NCI-H446 treated with DMSO at 0.1 percent for 48 hours (cell line): ENCODE data around the gene CYSRT1.
A peak's percentile ranks its signal among the peaks of the same experiment; 100 is the strongest.
"Not testable (repeated sequence)": the region's sequence is repeated elsewhere in the genome, so short reads cannot be mapped to it uniquely, and the experiment has no call there.

Source experiments
- DNase-seq: peaks from one replicate; lab custom pipeline; 2025; lab: John Stamatoyannopoulos, UW

Gene CYSRT1

DNA sequence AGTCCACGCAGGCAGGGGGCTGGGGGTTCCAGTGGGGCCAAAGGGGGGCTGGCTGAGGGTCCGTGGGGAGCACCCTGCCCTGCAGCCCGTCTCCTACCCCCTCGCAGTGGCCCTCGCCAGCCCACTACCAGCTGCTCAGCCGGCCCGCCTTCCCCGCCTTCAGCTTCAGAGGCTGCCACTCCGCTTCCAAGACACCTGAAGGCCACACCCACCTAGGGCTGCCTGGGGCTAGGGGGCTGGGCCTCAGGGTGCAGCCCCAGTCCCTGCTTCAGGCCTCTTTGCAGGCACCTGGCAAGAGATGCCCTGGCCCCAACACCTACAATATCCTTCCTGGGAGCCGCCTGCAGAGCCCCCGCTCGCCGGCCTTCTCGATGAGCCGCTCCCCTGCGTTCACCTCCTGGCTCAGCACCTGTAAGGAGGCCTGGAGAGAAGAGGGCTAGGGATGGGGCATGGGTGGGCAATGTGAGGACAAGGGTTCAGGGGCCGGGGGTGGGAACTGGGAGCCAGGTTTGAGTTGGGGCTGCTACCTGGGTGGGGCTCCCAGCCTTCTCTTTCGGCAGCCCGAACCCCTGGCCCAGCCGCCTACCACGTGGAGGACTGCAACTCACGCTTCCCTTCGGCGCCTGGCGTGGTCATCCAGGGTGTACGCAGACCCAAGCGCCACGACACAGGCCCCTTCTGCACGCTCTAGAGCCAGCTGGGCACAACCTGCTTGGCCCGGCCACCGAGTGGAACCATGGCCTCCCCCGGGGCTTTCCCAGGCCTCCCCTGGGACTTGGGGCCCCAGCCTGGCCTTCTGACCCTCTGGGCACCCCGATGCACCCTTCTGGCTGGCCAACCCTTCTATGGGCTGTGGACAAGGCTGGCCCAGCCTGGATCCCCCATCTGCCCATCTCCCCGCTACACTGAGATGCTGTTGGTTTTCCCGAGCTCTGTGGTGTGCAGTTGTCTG lies 27.9 kb downstream of the CYSRT1 start:
- no peak for DNase-seq

DNA sequence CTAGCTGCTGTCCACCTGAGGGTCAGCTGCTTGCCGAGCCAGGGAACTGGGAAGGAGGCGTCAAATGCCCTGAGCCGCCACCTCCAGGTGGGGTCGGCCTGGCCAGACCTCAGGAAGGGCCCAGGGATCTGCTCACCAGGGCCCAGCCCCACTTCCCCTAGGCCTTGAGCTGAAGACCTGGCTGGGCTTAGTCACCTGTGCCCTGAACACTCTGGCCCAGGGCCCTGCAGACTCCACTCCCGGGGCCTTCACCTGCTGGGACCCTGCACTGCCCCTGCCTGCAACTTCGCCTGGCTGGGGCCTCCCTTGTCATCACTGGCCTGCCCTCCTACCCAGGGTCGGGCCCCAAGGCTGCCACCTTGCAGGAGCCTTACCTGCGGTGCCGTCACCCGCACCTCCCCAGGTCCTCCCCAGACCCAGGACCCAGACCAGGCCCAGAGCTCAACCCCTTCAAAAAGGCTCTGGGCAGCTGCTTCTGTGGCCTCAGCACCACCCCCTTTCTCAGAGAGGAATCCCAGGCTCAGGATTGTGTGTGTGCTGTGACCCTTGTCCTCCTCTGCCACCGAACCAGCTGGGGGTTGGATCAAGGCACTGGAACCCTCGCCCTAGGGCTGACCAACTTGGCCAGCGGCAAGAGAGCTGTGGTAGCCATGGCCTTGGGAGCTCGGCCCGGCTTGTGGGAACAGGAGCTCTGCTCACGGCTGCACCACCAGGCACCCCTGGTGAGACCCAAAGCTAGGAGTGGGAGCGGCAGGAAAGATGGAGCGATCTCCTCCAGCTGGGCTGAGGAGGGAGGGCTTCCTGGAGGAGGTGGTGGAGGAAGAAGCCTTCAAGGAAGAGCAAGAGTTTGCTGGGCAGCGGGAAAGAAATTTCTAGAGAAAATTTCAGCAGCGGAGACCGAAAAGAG lies 29.0 kb downstream of the CYSRT1 start:
- no peak for DNase-seq

DNA sequence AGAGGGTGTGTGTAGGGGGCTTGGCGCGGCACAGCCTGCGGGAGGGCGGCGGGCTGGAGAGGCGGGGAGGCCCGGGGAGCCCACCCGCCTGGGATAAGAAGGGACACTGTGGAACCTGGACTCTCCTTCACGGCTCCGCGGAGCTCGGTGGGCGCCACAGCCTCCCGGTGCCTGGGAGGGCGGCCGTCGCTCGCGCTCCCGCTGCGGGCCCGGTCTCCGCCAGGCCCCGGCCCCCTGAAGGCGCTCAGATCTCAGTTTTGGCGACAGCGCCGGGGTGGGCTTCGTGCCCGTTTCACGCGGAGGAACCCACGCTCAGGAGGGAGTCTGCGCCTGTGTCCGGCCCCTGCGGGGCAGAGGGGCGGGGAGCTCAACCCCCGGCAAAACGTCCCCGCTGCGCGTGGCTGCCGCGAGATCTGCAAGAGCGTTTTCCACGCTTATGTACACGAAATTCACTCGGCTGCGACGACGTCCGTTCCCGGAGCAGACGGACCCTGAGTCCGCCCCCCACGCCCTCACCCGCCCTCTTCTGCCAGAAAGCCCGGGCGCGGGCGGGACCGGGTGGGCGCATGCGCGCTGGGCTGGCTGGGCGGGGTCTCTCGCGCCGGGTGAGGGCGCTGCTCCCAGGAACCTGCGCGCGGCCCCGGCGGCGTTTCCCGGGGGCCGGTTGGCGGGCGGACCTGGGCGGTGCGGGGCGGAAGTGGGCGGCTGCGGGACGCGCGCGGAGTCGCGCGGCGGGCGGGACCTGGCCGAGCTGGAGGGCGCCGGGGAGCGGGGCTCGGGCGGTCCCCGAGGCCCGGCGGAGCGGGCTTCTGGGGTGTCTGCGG lies 29.9 kb downstream of the CYSRT1 start, which contains the start of gene NELFB:
NELFB (plus strand) TSS at position 704 of the 824 bp plus-strand sequence.
- DNase-seq = peak; percentile 33

DNA sequence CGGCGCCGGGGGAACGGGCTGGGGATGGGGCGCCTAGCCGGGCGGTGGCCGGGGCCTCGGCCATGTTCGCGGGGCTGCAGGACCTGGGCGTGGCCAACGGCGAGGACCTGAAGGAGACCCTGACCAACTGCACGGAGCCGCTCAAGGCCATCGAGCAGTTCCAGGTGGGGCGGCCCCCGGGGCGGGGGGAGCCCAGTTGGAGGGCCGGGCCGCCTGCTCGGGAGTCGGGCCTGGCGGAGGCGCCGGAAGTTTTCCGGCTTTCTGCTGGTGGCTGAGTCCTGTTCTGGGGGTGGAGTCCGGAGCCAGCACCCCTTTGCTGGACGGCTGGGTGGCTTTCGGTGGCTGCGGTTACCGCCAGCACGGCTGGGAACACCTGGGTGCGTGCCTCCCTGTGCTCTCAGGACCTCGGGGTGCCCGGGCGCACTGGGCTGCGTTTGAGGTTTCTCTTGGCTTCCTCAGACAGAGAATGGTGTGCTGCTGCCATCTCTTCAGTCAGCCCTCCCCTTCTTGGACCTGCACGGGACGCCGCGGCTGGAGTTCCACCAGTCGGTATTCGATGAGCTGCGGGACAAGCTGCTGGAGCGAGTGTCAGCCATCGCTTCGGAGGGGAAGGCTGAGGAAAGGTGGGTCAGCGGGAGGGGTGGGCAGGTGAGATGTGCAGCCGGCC lies 30.6 kb downstream of the CYSRT1 start:
- no peak for DNase-seq

DNA sequence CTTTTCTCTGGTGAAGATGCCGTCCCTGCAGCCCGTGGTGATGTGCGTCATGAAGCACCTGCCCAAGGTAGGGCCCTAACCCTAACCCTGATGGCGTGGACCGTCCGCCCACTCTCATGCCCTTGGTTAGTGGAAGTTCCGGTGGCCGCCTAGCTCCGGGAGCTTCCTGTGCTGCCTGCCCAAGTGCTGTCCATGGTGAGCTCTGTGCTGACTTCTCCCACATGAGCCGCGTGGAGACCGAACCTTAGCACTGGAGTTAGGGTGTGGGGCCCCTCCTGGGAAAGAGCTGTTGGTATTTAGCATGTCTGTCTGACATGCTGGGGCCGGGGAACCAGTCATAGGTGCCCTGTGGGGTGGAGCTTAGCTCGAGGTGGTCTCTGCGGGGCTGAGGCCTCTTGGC lies 31.4 kb downstream of the CYSRT1 start:
- DNase-seq = no peak

DNA sequence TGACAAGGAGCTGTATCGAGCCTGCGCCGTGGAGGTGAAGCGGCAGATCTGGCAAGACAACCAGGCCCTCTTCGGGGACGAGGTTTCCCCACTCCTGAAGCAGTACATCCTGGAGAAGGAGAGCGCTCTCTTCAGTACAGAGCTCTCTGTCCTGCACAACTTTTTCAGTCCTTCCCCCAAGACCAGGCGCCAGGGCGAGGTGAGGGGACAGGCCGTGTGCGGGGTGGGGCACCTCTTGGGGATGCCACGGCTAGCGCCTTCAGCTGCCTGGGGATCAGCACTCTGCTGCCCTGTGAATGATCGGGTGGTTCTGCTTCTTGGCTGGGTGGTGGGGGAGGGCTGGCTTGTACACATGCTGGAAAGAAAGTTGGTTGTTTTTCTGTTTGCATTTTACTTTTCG lies 31.9 kb downstream of the CYSRT1 start:
- no peak for DNase-seq

DNA sequence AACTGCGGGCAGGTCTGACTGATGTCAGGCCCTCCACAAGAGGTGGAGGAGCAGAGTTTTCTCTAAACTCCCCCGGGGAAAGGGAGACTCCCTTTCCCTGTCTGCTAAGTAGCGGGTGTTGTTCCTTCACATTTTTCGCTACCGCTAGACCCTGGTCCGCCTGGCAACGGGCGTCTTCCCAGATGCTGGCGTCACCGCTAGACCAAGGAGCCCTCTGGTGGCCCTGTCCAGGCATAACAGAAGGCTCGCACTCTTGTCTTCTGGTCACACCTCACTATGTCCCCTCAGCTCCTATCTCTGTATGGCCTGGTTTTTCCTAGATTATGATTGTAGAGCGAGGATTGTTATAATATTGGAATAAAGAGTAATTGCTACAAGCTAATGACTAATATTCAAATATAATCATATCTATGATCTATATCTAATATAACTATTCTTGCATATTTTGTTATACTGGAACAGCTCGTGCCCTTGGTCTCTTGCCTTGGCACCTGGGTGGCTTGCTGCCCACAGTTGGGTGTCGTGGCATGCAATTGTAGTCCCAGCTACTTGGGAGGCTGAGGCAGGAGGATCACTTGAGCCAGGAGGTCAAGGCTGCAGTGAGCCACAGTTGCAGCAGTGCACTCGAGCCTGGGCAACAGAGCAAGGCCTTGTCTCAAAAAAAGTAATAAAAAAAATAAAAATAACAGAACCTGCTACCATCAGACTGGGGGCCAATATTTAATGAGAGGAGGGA lies 37.4 kb downstream of the CYSRT1 start:
- DNase-seq = not testable (repeated sequence)

DNA sequence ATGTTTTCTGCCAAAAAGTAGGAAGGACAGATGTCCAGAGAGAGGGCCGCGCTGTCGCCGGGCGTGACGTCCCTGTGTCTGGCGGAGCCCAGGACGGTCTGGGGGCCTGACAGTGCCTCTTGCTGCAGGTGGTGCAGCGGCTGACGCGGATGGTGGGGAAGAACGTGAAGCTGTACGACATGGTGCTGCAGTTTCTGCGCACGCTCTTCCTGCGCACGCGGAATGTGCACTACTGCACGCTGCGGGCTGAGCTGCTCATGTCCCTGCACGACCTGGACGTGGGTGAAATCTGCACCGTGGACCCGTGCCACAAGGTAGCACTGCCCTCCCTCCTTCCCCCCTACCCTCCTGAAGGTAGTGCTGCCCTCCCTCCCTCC lies 37.9 kb downstream of the CYSRT1 start:
- no peak for DNase-seq

DNA sequence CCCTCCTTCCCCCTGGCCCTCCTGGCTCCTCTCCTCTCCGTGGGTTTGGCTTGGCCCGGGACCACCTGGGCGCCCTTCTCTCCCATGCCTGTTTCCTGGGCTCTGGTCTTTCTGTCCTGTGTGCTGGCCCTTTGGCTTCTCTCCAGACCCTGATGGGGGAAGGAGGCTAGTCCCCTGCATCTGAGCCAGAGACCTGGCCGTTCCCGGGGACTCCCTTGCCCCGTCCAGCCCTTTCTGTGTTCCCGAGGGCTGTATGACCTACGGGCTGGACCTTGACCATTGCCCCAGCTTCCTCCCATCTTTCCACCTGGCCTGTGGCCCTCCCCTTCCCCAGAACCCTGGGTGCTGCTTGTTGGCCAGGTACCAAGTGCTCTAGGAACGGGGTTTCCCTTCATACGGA lies 38.5 kb downstream of the CYSRT1 start:
- DNase-seq = no peak

DNA sequence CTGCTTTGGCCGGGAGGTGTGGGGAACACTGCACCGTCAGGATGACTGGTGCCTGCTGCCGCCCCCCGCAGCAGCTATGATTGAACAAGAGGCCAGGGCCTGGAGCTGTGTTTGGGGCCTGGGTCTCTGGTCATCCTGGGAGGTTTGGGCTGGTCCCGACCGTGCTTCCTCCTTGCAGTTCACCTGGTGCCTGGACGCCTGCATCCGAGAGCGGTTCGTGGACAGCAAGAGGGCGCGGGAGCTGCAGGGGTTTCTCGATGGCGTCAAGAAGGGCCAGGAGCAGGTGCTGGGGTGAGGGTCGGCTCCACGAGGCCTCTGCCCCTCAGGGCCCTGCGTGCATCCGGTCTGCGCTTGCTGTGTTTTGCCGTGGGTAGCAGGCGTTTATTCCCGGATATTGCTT lies 39.1 kb downstream of the CYSRT1 start:
- DNase-seq = no peak

DNA sequence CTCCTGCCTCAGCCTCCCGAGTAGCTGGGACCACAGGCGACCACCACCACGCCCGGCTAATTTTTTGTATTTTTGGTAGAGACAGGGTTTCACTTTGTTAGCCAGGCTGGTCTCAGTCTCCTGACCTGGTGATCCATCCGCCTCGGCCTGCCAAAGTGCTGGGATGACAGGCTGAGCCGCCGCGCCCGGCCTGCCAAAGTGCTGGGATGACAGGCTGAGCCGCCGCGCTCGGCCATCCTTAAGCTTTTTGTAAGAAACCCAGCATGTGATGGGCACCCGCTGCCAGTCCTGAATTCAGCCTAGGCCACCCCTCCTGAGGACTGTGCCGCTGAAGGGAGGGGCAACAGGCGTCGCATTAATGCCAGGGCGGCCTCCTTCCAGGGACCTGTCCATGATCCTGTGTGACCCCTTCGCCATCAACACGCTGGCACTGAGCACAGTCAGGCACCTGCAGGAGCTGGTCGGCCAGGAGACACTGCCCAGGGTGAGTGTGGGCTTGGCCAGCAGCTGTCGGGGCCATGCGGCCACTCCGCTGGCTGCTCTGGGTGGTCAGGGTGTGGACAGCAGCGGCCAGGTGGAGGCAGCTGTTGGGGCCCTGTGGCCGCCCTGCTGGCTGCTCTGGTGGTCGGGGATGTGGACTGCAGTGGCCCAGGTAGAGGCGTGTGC lies 40.7 kb downstream of the CYSRT1 start:
- no peak for DNase-seq

DNA sequence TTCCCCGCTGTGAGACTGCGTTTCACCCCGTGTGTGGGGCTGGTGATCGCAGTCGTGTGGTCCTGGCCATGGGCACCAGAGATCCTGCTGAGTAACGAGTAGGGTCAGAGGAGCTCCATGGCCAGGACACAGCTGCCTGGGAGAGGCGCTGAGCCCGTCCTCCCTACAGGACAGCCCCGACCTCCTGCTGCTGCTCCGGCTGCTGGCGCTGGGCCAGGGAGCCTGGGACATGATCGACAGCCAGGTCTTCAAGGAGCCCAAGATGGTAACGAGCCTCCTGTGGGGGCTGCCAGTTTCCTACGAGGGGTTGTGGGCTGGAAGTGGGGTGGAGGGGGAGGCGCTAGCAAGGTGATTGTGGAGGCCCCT lies 41.2 kb downstream of the CYSRT1 start:
- no peak for DNase-seq

DNA sequence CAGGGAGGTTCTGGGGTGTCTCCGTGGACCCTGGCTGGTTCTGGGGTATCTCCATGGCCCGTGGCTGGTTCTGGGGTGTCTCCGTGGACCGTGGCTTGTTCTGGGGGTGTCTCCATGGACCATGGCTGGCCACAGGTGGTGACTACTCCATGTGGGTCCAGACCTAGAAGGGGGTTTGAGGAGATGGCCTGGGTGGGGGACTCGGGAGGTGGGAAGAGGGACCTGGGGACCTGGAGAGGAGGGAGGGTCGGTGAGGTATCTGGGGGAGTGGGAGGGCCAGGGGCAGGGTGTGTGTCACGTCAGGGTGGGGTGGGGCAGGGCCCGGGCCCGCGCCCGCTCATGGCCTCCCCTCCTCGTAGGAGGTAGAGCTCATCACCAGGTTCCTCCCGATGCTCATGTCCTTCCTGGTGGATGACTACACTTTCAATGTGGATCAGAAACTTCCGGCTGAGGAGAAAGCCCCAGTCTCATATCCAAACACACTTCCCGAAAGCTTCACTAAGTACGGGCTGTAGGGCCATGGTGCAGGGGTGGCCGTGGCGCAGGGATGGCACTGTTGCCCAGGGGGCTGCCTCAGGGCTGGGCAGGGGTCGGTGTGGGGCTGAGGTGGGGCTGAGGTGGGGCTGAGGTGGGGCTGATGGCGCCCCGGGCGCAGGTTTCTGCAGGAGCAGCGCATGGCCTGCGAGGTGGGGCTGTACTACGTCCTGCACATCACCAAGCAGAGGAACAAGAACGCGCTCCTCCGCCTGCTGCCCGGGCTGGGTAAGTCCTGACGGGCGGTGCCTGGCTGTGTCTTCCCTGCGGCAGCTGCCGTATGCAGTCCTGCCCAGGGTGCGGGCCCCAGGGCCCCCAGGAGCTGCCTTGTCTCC lies 41.8 kb downstream of the CYSRT1 start:
- no peak for DNase-seq

DNA sequence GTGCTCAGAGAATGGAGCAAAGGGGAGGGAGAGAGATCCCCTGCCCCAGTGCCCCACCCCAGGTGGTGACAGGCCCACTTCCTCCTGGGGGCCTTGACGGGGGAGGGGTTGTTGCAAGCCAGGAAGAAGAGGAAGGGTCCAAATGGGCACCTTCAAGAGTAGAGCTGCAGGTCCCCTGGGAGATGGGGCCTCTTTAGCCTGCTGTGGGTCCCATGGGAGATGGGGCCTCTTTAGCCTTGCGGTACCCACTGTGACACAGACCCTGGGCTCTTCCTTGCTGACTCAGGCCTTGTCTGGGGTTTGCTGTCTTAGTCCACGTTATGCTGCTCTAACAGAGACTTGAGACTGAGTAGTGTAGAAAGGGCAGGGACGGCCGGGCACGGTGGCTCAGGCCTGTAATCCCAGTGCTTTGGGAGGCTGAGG lies 43.0 kb downstream of the CYSRT1 start:
- no peak for DNase-seq

DNA sequence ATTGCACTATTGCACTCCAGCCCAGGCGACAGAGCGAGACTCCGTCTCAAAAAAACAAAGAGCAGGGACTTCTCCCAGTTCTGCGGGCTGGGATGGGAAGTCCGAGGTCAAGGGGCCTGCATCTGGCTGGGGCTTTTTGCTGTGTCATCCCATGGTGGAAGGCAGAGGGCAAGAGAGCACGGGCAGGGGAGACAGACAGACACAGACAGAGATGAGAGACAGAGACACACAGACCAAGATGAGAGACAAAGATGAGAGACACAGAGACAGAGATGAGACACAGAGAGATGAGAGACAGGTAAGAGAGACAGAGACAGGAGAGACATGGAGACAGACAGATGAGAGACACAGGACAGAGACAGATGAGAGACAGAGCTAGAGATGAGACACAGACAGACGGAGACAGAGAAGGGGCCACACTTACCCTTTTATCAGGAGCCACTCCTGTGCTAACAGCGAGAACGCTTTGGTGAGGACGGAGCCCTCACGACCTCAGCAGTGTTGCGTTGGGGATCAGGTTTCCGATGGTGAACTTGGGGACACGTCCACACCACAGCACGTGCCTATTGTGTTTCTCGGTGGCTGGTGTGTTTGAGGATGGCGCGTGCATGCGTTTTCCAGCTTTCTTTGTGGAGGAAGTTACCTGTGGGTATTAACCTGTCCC lies 43.7 kb downstream of the CYSRT1 start:
- DNase-seq = no peak

DNA sequence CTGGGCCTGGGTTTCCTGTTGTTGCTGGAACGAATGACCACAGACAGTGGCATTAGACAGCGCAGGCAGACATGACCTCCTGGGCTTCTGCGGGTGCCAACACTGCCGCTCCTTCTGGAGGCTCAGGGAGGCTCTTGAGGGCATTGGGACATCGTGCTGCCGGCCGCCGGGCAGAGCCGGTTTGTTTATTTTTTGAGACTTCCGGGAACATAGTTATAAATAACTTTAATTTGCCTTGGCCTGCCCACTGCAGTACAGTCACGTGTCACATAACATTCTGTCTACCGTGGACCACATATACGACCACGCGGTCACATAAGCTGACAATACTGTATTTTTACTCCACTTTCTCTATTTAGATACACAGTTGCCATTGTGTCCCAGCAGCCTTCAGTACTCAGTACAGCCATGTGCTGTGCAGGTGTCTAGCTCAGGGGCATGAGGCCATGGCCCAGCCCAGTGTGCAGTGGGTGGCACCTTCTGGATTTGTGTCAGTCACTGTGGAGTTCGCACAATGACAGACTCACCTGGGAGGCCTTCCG lies 44.3 kb downstream of the CYSRT1 start:
- no peak for DNase-seq

DNA sequence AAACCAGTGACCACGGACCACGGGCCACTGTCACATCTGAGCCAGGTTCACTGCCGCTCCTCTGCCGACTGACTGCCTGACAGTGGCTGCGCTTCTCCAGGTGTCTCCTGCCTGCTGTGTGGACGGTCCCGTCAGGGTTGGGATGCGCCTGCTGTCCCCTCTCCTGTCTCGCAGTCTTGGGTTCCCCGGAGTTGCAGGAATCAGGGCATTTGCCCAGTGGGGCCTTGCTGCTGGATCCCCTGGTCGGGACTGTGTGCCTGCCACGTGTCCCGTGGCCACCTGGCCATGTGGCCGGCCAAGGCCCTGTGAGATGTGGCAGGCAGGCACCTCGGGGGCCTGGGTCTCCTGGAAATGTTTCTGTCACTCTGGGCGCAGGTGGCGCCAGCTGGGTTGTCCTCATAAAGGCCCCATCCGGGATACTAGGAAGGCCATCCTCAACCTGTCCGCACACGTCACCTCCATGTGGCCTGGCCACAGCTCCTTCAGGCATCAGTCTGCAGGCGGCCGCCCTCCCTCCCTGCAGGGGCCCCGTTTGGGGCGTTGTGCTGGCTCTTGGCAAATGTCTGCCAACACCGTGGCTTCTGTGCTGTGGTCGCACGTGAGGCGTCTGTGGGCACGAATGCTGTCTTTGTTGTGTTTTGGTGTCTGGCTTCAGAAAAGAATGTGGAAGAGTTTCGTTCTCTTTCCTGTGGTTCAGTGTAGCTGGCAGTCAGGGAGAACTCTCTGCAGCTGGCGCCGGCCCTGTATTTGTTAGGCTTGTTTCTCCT lies 46.1 kb downstream of the CYSRT1 start:
- DNase-seq = no peak

DNA sequence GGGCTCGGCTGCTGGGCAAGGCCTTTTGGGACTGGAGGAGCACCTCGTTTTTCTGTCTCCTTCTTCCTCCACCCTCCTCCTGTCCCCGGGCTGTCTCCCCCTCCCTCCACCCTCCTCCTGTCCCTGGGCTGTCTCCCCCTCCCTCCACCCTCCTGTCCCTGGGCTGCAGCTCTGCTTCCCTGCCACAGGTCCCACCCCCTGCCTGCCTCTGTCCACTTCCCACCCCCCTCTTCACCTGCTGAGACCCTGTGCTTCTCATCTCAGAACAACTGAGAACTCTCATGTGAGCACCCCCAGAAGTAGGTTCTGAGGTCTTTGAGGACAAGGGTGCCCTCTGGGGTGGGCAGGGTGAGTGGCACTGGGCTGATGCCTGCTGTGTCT lies 46.7 kb downstream of the CYSRT1 start:
- DNase-seq = no peak
